Measurements from ENCODE around the gene PCDHGB2.

DNA sequence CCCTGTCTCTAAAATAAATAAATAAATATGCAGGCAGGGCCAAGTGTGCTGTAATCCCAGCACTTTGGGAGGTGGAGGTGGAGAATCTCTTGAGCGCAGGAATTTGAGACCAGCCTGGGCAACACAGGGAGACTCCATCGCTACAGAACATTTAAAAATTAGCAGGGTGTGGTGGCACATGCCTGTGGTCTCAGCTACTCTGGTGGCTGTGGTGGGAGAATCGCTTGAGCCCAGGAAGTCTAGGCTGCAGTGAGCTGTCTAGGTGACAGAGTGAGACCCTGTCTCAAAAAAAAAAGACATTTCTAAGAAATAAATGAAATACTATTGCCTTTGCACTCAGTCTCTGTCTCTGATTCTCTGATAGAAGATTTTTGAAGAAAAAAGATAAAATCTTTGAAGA lies 51.8 kb downstream of the PCDHGB2 start:
- TF ChIP-seq RAD21 (IDR thresholded peaks at IDR 0.05; ENCODE audit: low read length) (no peak), CTCF (conservative IDR thresholded peaks at IDR 0.05; ENCODE audit: low read depth, low read length) (no peak), POLR2A (IDR thresholded peaks at IDR 0.05; ENCODE audit: low read depth, low read length) (no peak), SMC3 (IDR thresholded peaks at IDR 0.05; ENCODE audit: low read depth, low read length) (no peak), NFE2L2 (IDR thresholded peaks at IDR 0.05; ENCODE audit: low read depth, low read length) (no peak), RFX5 (IDR thresholded peaks at IDR 0.05; ENCODE audit: low read depth, low read length) (no peak), MAFK (IDR thresholded peaks at IDR 0.05; ENCODE audit: low read depth, low read length) (no peak), USF2 (IDR thresholded peaks at IDR 0.05; ENCODE audit: low read depth, low read length) (no peak), BHLHE40 (IDR thresholded peaks at IDR 0.05; ENCODE audit: low read depth, low read length) (no peak), CEBPB (IDR thresholded peaks at IDR 0.05; ENCODE audit: low read depth, low read length) (no peak), CHD1 (IDR thresholded peaks at IDR 0.05; ENCODE audit: low read depth, low read length) (no peak), MAZ (IDR thresholded peaks at IDR 0.05; ENCODE audit: borderline replicate concordance, low read depth, low read length) (no peak)
- TF ChIP-seq, protein P1, sequence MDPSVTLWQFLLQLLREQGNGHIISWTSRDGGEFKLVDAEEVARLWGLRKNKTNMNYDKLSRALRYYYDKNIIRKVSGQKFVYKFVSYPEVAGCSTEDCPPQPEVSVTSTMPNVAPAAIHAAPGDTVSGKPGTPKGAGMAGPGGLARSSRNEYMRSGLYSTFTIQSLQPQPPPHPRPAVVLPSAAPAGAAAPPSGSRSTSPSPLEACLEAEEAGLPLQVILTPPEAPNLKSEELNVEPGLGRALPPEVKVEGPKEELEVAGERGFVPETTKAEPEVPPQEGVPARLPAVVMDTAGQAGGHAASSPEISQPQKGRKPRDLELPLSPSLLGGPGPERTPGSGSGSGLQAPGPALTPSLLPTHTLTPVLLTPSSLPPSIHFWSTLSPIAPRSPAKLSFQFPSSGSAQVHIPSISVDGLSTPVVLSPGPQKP (IDR thresholded peaks at IDR 0.05; ENCODE audit: borderline replicate concordance, low read depth, low read length): no peak

Data from IMR-90 (cell line).